HG02763 (cell line): ENCODE results near the gene SCO2.
"Not testable (repeated sequence)": the region's sequence is repeated elsewhere in the genome, so short reads cannot be mapped to it uniquely, and the experiment has no call there.

ENCODE experiments used
- ATAC-seq: cut with Tn5 transposase; IDR thresholded peaks from one replicate; pipeline ENCODE4 v1.9.1; 2021; ENCODE audit warnings: mild to moderate bottlenecking, moderate library complexity; ENCODE audit not compliant: unreplicated experiment

SCO2 gene

GRCh38 chr22:50522208-50522805 is 3.1 kb downstream of the SCO2 start:
- ATAC-seq: no peak

DNA sequence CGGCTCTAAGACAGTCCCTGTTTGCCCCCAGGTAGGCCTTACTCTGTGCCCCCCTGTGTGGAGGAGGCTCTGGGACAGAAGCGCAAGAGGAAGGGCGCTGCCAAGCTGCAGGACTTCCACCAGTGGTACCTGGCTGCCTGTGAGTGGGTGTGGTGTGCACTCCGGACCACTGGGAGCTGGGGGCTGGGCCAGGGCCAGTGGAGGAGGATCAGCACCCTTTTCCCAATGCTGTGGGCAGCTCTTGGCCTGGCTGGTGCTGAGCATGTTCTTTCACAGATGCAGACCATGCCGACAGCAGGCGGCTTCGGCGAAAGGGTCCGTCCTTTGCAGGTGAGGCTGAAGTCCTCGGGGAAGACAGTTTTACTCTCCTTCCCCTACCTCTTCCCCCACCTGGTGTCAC is 3.7 kb downstream of the SCO2 start:
- no peak for ATAC-seq

DNA sequence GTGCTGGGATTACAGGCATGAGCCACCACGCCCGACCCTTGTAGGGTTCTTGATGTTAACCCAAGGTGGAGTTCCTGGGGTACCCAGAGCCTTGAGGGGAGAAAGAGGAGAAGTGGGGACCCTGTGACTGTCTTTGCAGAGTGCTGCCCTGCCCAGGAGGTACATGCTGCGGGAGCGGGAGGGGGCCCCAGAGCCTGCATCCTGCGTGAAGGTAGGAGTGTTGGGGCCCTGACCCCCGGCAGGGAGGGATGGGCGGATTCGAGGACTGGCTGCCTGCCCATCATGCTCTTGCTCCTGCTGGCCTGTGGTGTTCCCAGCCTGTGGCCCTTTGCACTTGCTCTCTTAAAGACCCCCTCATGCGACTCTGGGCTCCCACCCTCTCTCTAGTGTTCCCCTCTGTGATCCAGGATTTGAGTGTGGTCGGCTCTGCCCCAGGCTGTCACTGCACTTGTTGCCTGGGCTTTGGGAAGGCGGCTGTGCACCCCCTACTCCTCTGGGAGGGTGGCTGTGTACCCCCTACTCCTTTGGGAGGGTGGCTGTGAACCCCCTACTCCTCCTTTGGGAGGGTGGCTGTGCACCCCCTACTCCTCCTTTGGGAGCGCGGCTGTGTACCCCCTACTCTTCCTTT is 4.5 kb downstream of the SCO2 start:
- no peak for ATAC-seq

- ATAC-seq: not testable (repeated sequence)
These were observed 5.2 kb downstream of the SCO2 start for GRCh38 chr22:50520184-50520583.

DNA sequence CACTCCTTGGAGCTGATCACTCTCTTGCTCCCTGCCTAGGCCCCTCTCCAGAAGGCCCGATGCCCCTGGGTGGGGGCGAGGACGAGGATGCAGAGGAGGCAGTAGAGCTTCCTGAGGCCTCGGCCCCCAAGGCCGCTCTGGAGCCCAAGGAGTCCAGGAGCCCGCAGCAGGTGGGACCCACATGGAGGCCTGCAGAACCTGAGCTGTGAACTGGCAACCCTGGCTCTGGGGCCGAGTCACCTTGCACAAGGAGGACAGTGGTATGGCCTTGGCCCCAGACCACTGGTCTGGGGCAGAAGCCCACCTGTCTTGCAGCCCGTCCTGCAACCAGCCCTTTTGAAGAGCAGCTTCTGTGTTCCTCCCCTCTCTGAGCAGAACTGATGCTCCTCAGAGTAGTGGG is 6.2 kb downstream of the SCO2 start:
- ATAC-seq: no peak

- no peak for ATAC-seq
These were observed 6.8 kb downstream of the SCO2 start for GRCh38 chr22:50518606-50519005.

DNA sequence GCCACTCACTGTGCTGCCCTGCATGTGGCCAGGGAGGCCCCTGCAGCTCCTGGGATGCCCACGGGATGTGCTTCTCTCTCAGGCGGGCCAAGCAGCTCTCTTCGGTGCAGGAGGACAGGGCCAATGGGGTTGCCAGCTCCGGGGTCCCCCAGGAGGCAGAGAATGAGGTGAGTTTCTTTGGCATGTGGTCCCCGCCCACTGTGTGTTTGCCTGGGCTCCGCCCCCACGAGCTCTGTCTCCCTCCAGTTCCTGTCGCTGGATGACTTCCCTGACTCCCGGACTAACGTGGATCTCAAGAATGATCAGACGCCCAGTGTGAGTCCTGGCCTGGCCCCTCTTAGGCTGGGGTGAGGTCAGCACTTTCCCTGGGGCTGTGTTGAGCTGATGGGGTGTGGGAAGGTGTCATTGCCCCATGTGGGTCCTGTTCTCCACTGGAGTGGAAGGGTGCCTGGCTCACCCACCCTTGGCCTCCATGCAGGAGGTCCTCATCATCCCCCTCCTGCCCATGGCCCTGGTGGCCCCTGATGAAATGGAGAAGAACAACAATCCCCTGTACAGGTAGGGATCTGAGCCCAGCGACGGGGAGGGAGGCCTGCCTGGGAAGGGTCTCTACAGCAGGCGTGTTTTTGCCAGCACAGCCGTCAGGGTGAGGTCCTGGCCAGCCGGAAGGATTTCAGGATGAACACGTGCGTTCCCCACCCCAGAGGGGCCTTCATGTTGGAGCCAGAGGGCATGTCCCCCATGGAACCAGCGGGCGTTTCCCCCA is 7.7 kb downstream of the SCO2 start:
- ATAC-seq: no peak

DNA sequence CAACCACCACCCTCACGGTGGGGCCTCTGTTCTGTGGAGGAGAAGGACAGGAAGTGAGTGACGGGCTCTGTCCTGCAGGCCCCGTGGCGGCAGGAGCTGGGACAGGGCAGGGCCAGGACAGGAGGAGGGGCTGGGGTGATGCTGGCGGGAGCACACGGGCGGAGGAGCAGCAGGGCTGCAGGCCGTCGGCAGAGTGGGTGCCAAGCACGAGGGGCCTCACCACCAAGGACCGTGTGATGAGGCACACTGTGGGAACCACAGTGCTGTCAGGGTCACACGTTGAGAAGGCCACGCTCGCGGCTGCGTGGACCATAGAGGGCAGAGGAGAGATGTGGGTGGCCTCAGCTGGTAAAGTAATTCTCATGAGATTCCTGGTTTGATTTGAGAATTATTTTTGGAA is 8.5 kb downstream of the SCO2 start:
- no peak for ATAC-seq

GRCh38 chr22:50516068-50516467 is 9.3 kb downstream of the SCO2 start:
- no peak for ATAC-seq

DNA sequence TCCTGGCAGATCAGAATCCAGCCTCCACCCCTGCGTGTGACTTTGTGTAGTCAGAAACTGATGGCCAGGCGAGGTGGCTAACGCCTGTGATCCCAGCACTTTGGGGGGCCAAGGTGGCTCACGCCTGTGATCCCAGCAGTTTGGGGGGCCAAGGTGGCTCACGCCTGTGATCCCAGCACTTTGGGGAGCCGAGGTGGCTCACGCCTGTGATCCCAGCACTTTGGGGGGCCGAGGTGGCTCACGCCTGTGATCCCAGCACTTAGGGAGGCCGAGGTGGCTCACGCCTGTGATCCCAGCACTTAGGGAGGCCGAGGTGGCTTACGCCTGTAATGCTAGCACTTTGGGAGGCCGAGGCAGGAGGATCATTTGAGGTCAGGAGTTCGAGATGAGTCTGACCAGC is 12.2 kb downstream of the SCO2 start:
- ATAC-seq: no peak

DNA sequence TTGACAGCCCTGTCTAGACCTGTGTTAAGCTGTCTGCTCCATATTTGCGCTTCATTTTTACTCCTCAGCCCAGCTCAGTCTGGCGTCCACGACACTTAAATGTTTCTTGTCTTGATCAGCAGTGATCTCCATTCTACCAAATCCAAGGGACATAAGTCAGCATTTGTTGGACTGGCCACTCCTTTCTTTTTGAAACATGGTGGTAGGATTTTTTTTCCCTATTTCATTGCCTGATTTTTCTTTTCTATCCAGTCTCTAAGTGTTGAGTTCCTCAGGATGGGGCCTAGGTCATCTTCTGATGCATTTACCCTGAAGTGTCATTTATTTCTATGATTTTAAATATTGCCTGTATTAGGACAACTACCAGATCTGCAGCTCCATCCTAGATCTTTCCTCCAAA is 16.5 kb downstream of the SCO2 start:
- ATAC-seq: no peak

DNA sequence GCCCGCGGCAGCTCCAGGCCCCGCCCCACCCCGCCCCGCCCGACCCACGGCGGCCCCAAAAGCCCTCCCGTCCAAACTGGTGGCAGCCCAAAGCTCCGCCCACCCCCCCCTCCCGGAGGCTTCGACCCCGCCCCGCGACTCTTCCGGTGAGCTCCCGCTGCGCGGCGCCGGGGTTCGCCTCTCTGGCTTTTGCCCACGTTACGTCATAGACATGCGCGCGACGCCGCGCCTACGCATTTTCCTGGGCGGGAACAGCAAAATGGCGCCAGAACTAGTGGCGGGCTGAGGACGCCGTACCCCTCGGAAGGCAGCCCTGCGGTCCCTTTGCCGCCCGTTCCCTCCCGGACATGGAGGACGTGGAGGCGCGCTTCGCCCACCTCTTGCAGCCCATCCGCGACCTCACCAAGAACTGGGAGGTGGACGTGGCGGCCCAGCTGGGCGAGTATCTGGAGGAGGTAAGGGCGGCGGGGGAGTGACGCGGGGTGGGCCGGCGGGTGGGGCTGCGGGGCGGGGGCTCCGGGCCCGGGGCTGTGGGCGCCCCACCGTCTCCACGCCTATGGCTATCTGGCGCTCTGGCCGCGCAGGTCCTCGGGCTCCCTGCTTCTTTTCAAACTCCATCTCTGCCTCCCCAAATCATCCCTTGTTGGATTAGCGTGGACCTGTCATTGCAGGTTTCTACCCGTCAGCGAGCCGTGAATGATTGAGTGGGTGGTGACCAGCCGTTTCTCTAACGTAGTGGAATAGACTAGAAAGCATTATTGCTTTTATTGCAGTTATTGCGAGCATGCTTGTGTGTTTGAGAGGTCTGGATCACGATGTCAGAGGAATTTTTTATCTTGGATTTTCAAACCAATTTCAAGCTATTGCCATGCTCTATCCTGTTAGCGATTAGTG is 17.2 kb downstream of the SCO2 start, which contains the start of gene NCAPH2:
NCAPH2 (plus strand) TSS at position 234 of the 894 bp plus-strand sequence; CDS start at position 348, 114 bp downstream.
- ATAC-seq: peak; percentile 73

DNA sequence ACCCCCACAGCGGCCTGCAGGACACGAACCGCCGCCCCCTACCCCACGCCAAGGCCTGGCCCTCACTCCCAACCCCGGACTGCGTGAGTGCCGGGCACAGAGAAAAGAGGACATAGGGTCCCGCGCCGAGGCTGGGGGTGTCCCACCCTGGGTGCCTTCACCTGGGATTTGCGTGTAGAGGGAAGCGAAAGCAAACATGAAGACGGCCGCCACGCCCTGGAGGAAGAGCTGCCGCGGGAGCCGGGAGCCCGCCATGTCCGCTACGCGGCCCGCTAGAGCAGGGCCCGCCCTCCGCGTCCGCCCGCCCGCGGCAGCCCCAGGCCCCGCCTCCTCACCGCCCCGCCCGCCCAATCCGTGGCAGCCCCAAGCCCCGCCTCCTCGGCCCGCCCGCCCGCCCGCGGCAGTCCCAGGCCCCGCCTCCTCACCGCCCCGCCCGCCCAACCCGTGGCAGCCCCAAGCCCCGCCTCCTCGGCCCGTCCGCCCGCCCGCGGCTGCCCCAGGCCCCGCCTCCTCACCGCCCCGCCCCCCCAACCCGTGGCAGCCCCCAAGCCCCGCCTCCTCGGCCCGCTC is 17.9 kb downstream of the SCO2 start, which contains the start of gene LMF2:
LMF2 (minus strand) TSS at position 282 of the 570 bp plus-strand sequence; CDS start at position 255, 27 bp downstream.
- peak; percentile 50 for ATAC-seq

DNA sequence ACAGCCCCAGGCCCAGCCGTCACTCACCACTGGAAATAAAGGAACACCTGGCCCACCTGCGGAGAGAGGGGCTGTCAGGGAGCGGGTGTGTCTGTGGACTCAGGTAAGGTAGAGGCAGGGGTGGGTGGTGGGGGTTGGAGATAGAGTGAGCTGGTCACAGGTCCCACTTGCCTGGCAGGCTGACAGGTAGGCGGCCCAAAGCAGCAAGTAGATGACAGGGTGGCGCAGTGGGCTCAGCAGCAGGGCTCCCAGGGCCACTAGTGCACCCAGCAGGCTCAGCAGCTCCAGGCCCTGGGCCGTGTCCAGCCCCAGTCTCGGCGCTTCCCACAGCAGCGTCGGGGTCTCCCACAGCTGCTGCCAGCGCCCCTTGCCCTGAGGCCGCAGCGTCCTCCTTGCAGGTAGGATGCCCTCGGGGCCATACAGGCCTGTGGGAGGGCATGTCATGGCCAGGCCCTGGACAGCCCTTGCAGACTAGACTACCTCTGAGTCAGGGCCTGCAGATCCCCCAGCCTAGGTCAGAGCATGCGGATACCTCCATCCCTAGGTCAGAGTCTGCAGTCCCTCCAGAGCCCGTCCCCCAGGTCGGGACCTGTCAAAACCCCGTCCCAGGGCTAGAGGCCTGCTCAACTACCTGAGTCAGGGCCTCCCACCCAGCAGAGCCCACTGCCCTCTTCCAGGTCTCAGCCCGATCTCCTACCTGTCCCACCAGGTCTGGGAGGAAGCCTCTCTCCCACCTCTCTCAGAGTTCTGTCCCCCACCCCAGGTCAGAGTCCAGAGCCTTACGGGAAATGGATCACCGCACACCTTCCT is 18.6 kb downstream of the SCO2 start:
- peak; percentile 5 for ATAC-seq

- no peak for ATAC-seq
These were observed 19.4 kb downstream of the SCO2 start for GRCh38 chr22:50505776-50506610.

GRCh38 chr22:50505276-50505775 is 20.1 kb downstream of the SCO2 start:
- ATAC-seq: no peak

DNA sequence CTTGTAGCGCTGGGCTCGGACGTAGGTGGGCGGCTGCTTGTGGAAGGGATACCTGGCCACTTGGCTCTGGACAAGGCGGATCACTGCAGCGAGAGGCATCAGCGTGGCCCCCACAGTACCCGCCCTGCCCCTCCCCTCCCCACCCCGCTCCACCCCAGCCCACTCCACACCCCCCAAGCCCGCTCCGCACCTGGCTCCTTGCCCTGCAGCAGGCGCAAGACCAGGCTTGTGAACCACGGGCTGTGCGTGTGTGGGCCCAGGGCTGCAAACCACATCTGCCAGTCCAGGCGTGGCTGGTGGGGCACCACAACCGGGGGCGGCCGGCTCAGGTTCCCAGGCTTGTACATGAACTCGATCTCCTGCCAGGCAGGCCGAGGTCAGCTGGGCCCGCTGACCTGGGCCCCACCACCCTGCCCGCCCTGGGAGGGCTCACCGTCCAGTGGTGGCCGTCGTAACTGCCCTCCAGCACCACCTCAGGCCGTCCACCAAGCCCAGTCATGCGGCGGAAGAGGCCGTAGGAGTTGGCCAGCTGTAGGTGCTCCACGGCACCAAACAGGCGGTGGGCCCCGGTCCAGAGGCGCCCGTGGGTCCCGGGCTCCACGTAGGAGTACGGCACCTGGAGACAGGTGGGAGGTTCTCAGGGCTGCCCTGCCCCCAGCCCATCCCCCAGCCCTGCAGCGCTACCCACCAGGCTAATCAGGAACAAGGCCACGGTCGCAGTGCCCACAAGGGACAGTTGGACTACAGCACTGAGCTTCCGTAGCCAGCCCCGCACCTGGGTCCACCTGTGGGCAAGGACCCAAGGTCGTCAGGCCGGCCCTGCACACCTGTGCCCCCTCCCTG is 20.8 kb downstream of the SCO2 start:
- ATAC-seq: no peak
